ENCODE data around the gene FAM107B. TPM values are rescaled to one million over a fixed set of nuclear protein-coding genes. Genes with fewer than 3 reads are reported as not detected.

Gene FAM107B
- total RNA-seq, 4 donors from 2014 or later: 24.1 to 69.7 (median 43.2) TPM

GRCh38 chr10:14553448-14553847 is 221.2 kb downstream of the FAM107B start:
- TF ChIP-seq CTCF (IDR thresholded peaks at IDR 0.05) (no peak), POLR2A (IDR thresholded peaks at IDR 0.05) (no peak)
- no peak overlapping the region for H3K27ac ChIP-seq
- H3K4me1 ChIP-seq: peaks cover 0 to 5% of the 10 kb centered on the region in 2 donors

GRCh38 chr10:14552015-14552414 is 222.7 kb downstream of the FAM107B start:
- H3K27ac ChIP-seq: no peak overlapping the region
- H3K27me3 ChIP-seq: no peaks in the 10 kb centered on the region
- no peak for TF ChIP-seq POLR2A (IDR thresholded peaks at IDR 0.05)
- no peak for TF ChIP-seq CTCF (IDR thresholded peaks at IDR 0.05)
- DNase-seq: no peak
- no peaks in the 10 kb centered on the region for H3K36me3 ChIP-seq
- H3K4me1 ChIP-seq: peaks cover 0 to 5% of the 10 kb centered on the region in 2 donors
- intact Hi-C loops (cut with DNase I; ENCODE audit: low total_unique reads): no loop called here
- no peaks in the 10 kb centered on the region for H3K9me3 ChIP-seq
- no peak overlapping the region for H3K4me3 ChIP-seq

More at GRCh38 chr10:14553448-14553847, 221.2 kb downstream of the FAM107B start:
- Histone ChIP-seq H3K4me3 (no peak overlapping the region), H3K36me3 (no peaks in the 10 kb centered on the region), H3K9me3 (no peaks in the 10 kb centered on the region), H3K27me3 (no peaks in the 10 kb centered on the region)
- intact Hi-C loops (cut with DNase I; ENCODE audit: low total_unique reads): no loop called here
- no peak for DNase-seq

- H3K9me3 ChIP-seq: no peaks in the 10 kb centered on the region
- no peak for TF ChIP-seq CTCF (IDR thresholded peaks at IDR 0.05)
- no peak for TF ChIP-seq POLR2A (IDR thresholded peaks at IDR 0.05)
- intact Hi-C loops (cut with DNase I; ENCODE audit: low total_unique reads): no loop called here
- no peaks in the 10 kb centered on the region for H3K27me3 ChIP-seq
- no peaks in the 10 kb centered on the region for H3K36me3 ChIP-seq
- peaks cover 0 to 5% of the 10 kb centered on the region in 2 donors for H3K4me1 ChIP-seq
- no peak overlapping the region for H3K4me3 ChIP-seq
- no peak for DNase-seq
- H3K27ac ChIP-seq: no peak overlapping the region
Observed at GRCh38 chr10:14550471-14550981, 224.2 kb downstream of the FAM107B start.

- intact Hi-C loops (cut with DNase I; ENCODE audit: low total_unique reads): no loop called here
- Histone ChIP-seq H3K4me3 (no peak overlapping the region), H3K4me1 (peaks cover 0 to 5% of the 10 kb centered on the region in 2 donors), H3K27ac (no peak overlapping the region), H3K9me3 (no peaks in the 10 kb centered on the region), H3K27me3 (no peaks in the 10 kb centered on the region), H3K36me3 (no peaks in the 10 kb centered on the region)
- TF ChIP-seq CTCF (IDR thresholded peaks at IDR 0.05) (no peak), POLR2A (IDR thresholded peaks at IDR 0.05) (no peak)
- DNase-seq: no peak
Observed at GRCh38 chr10:14549496-14549895, 225.2 kb downstream of the FAM107B start.

GRCh38 chr10:14548970-14549369 is 225.7 kb downstream of the FAM107B start:
- no peaks in the 10 kb centered on the region for H3K27me3 ChIP-seq
- intact Hi-C loops (cut with DNase I; ENCODE audit: low total_unique reads): no loop called here
- no peak overlapping the region for H3K4me3 ChIP-seq
- TF ChIP-seq POLR2A (IDR thresholded peaks at IDR 0.05) (no peak), CTCF (IDR thresholded peaks at IDR 0.05) (no peak)
- no peak overlapping the region for H3K27ac ChIP-seq
- H3K4me1 ChIP-seq: peaks cover 0 to 3% of the 10 kb centered on the region in 2 donors
- no peaks in the 10 kb centered on the region for H3K36me3 ChIP-seq
- H3K9me3 ChIP-seq: no peaks in the 10 kb centered on the region
- DNase-seq: no peak

Data from uterus (tissue), 4 donors.